ENCODE data around the gene ITIH2.
"Not testable (repeated sequence)": the region's sequence is repeated elsewhere in the genome, so short reads cannot be mapped to it uniquely, and the experiment has no call there.

ITIH2 gene

DNA sequence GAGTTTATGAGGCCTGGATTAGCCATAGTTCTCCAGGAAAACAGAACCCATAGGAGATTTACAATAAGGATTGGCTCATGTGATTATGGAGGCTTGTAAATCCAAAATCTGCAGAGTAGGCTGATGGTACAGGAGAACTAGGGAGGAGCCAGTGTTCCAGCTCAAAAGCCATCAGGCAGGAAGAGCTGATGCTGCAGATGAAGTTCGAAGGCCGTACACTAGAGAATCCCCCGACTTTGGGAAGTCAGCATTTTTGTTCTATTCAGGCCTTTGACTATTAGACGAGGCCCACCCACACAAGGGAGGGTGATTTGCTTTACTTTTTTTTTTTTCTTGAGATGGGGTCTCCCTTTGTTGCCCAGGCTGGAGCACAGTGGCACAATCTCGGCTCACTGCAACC is 47.1 kb downstream of the ITIH2 start:
- DNase-seq, result no peak

- DNase-seq, result no peak
Observed at GRCh38 chr10:7752251-7752650, 49.1 kb downstream of the ITIH2 start.

DNA sequence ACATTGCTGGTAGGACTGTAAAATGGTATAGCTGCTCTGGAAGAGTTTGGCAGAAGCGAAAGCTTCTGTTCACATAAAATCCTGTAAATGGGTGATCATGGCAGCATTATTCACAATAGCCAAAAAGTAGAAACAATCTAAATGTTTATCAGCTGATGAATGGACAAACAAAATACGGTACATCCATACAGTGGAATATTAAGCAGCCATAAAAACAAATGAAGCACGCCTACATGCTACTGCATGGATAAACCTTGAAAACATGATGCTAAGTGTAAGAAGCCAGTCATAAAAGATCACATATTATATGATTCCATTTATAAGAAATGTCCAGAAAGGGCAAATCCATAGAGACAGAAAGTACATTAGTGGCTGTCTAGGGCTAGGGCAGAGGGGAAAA is 52.0 kb downstream of the ITIH2 start:
- no peak for DNase-seq

- DNase-seq, result no peak
Observed at GRCh38 chr10:7756360-7756992, 53.4 kb downstream of the ITIH2 start.

- DNase-seq, result no peak
Observed at GRCh38 chr10:7763929-7764328, 60.8 kb downstream of the ITIH2 start.

GRCh38 chr10:7766241-7766640 is 63.1 kb downstream of the ITIH2 start:
- no peak for DNase-seq

- no peak for DNase-seq
Observed at GRCh38 chr10:7767209-7767608, 64.1 kb downstream of the ITIH2 start.

- DNase-seq, result no peak
Observed at GRCh38 chr10:7768417-7768816, 65.3 kb downstream of the ITIH2 start.

- peak; percentile 17 for DNase-seq
Observed at GRCh38 chr10:7773845-7774801, 71.0 kb downstream of the ITIH2 start.

DNA sequence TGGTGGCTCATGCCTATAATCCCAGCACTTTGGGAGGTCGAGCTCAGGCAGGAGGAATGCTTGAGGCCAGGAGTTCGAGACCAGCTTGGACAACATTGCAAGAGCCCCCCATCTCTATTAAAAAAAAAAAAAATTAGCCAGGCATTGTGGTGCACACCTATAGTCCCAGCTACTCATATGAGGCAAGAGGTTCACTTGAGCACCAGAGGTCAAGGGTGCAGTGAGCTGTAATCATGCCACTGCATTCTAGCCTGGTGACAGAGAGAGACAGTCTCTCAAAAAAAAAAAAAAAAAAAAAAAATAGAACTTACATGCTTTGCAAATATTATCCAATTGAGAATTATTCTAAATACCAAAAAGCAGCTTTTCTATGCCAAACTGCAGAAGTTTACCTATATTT is 73.7 kb downstream of the ITIH2 start:
- DNase-seq, result no peak

GRCh38 chr10:7782194-7782593 is 79.1 kb downstream of the ITIH2 start:
- not testable (repeated sequence) for DNase-seq

GRCh38 chr10:7786430-7786829 is 83.3 kb downstream of the ITIH2 start:
- no peak for DNase-seq

- no peak for DNase-seq
Observed at GRCh38 chr10:7787150-7787856, 84.2 kb downstream of the ITIH2 start.

GRCh38 chr10:7787857-7788638 is 84.9 kb downstream of the ITIH2 start, which contains the start of the genes ATP5F1C and KIN:
TSS of gene ATP5F1C (plus strand) at chr10:7788177. CDS start at chr10:7788208, 31 bp downstream.
TSS of gene KIN (minus strand) at chr10:7787993. CDS start at chr10:7787933, 60 bp downstream.
- peak; percentile 61 for DNase-seq

GRCh38 chr10:7788639-7789286 is 85.6 kb downstream of the ITIH2 start:
- DNase-seq, result no peak

- DNase-seq, result no peak
Observed at GRCh38 chr10:7789390-7789789, 86.3 kb downstream of the ITIH2 start.

- no peak for DNase-seq
Observed at GRCh38 chr10:7792541-7792940, 89.4 kb downstream of the ITIH2 start.

DNA sequence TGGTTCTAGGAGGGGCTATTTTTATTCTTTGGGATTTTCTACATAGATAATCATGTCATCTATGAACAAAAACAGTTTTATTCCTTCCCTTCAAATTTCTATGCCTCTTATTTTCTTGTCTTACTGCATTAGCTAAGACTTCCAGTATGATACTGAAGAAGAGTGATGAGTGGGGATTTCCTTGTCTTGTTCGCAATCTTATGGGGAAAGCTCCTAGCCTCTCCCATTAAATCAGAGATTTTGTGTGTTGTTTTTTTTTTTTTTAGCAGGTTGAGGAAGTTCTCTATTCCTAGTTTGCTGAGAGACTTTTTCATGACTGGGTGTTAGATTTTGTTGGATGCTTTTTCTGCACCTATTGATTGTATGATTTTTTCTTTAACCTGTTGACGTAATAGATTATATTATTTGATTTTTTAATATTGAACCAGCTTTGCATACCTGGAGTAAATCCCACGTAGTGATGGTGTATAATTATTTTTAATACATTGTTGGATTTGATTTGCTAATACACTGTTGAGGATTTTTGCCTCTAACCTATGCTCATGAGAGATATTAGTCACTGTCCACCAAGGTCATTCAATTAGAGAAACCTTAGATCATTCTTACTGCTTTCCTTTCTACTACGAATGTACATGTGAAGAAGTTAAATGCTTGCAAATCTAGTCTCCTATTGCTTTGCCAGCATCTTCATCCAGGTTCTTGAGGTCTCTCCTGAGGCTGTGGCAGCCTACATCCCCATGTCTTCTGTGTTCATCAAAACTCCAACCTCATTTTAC is 91.3 kb downstream of the ITIH2 start:
- DNase-seq, result no peak

DNA sequence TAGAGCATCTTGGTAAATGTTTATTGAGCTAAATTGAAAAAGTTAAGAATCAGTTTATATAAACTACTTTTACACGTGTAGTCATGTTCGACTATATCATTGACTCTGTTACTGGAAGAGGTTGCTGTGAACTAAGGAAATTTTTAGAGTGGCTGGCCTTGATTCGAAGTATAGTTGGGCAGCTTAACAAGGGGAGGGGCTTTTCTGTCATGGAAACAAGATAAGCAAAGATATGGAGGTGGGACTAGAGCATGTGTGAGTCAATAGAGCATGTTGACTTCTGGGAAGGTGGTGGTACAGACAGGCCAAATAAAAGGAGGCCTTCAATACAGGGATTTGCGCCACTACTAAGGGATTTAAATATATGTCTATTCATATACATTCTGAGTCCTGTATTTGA is 92.5 kb downstream of the ITIH2 start:
- DNase-seq, result no peak

GRCh38 chr10:7797582-7797981 is 94.5 kb downstream of the ITIH2 start:
- no peak for DNase-seq

All from DMS153 (cell line).